GM19035 (cell line): ENCODE data around the gene U2SURP.
A peak's percentile ranks its signal among the peaks of the same experiment; 100 is the strongest.
"Not testable (repeated sequence)": the region's sequence is repeated elsewhere in the genome, so short reads cannot be mapped to it uniquely, and the experiment has no call there.

Experiments
- ATAC-seq: cut with Tn5 transposase; IDR thresholded peaks from one replicate; pipeline ENCODE4 v1.9.1; 2021; ENCODE audit not compliant: unreplicated experiment

Gene U2SURP

DNA sequence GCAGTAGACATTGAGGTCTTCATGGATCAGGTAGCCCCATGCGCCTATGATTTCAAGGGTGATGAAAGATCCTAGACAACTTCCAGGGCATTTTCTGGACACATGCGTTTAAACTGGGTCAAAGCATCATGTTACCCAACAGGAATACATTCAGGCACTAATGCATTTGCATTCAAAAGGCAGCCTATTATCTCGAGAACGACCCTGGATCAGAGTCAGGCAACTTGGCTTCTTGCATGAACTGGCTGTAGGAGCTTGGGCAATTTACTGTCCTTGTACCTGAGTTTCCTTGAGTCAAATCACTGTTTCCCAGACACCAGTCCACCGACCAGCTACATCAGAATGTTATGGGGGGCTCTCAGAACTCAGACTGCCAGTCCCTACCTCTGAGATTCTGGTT is 66.7 kb downstream of the U2SURP start:
- ATAC-seq, result no peak

DNA sequence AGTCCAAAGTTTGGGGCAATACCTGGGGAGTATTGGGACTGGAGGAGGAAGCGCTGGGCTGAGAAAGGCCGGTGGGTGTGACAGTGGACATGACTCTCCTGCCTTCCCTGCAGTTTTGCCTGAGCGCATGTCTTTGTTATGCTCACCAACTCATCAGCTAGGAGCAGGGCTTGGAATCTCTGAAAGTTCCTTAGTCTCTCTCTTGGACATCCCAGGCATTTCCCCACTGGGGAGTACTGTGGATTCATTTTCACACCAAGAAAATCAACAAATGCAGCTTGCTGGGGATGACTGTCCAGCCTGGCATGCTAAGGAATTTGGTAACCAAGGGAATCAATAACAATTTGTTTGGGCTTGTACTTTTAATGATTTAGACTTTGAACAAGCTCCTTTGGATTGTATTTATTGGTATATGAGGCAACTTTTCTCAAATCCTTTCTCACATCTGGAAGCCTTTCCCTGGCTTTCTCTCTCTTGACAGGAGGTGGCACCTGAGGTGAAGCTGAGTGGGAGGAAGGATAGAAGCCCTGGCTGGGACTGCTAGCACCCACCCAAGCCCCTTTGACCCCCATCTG is 69.7 kb downstream of the U2SURP start:
- ATAC-seq, result no peak

DNA sequence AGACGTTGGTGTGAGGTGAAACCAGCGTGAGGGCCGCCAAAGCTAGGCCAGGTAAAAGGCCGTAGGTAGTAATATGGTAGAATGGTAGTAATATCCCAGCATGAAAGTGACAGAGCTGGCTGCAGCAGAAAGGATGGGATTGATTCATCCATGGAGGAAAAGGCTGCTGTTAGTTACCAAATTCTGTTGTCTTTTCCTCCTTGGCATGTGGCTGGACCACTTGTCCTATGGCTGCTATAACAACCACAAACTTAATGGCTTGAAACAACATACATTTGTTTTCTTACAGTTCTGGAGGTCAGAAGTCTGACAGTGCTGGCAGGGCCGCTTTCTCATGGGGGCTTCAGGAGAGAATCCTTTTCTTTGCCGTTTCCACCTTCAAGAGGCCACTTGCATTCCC is 70.4 kb downstream of the U2SURP start:
- ATAC-seq, result no peak

DNA sequence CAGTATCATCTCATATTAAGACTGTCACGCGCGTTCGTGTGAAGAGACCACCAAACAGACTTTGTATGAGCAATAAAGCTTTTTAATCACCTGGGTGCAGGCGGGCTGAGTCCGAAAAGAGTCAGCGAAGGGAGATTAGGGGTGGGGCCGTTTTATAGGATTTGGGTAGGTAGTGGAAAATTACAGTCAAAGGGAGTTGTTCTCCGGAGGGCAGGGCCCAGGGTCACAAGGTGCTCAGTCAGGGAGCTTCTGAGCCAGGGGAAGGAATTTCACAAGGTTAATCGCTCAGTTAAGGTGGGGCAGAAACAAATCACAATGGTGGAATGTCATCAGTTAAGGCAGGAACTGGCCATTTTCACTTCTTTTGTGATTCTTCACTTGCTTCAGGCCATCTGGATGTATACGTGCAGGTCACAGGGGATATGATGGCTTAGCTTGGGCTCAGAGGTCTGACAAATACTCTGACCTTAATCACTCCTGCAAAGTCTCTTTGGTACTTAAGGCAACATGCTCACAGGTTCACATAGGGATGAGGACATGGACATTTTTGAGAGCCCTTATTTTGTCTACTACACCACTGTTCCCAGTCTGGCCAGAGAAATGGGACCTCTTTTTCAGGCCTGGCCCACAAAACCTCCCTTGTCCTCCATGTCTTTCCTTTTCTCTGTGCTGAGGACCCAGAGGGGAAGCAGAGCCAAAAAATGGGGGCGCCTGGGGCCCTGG is 71.1 kb downstream of the U2SURP start:
- not testable (repeated sequence) for ATAC-seq

DNA sequence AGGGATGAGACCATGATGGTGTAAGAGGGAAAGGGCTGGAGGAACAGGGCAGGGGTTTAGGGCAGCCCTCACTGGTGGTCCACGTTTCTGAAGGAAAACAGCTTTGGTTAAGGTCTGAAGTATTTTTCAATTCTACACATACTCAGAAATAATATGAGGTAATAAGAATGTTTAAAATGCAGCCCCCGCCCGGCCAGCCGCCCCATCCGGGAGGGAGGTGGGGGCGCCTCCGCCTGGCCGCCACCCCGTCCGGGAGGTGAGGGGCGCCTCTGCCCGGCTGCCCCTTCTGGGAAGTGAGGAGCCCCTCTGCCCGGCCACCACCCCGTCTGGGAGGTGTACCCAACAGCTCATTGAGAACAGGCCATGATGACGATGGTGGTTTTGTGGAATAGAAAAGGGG is 72.2 kb downstream of the U2SURP start:
- not testable (repeated sequence) for ATAC-seq

DNA sequence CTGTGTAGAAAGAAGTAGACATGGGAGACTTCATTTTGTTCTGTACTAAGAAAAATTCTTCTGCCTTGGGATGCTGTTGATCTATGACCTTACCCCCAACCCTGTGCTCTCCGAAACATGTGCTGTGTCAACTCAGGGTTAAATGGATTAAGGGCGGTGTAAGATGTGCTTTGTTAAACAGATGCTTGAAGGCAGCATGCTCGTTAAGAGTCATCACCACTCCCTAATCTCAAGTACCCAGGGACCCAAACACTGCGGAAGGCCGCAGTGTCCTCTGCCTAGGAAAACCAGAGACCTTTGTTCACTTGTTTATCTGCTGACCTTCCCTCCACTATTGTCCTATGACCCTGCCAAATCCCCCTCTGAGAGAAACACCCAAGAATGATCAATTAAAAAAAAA is 72.6 kb downstream of the U2SURP start:
- not testable (repeated sequence) for ATAC-seq

DNA sequence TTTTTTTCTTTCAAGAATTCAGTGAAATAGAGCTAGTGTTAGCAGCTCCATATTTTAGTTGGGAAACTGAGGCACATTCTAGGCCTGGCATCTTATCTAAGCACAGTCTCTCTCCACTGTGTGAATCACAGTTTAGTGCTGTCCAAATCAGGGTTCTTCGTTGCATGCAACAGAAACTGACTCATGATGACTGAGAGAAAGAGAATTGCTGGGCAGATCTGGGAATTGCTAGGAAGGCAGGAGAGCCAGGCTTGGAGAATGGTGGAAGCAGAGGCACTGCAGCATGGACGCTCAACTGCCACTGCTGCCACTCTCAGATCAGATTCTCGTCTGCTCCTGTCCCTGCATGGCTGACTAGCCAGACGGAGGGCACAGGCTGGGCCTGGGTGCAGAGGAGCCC is 77.5 kb downstream of the U2SURP start:
- ATAC-seq, result no peak

DNA sequence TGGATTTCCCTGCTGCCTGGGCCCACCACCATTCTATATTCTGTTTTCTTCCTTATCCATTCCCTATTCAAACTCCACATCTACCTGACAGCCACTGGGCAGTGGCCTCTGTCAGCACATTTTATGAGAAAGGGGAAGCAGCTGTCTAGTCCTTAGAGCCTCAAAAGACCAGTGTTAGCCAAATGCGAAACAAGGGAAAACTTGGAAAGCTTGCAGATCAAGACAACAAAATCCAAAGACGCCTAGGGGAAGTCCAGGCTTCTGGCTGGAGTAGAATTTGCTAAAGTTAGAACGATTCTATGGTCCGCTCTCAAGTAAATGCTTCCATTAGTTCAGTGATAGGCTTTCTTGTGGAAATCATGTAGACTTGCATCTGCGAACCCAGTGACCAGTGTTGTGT is 78.8 kb downstream of the U2SURP start:
- ATAC-seq, result no peak

DNA sequence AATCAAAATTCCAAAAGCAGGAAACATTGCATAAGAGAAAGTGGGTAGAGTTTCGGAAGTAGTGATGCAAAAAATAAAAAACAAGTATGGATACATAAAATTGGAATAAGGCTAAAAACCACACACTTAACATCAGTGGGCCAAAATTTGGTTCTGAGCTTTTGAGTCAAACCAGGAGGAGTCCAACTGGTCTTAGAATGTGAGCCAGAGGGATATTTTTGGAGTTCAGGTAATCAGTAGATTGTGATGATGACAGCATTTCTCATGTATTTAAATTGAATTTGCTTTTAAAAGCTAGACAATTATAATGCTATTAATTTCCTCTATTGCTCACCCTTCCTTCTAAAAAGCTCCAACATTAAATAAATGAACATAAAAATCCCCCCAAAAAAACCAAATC is 80.0 kb downstream of the U2SURP start:
- no peak for ATAC-seq

DNA sequence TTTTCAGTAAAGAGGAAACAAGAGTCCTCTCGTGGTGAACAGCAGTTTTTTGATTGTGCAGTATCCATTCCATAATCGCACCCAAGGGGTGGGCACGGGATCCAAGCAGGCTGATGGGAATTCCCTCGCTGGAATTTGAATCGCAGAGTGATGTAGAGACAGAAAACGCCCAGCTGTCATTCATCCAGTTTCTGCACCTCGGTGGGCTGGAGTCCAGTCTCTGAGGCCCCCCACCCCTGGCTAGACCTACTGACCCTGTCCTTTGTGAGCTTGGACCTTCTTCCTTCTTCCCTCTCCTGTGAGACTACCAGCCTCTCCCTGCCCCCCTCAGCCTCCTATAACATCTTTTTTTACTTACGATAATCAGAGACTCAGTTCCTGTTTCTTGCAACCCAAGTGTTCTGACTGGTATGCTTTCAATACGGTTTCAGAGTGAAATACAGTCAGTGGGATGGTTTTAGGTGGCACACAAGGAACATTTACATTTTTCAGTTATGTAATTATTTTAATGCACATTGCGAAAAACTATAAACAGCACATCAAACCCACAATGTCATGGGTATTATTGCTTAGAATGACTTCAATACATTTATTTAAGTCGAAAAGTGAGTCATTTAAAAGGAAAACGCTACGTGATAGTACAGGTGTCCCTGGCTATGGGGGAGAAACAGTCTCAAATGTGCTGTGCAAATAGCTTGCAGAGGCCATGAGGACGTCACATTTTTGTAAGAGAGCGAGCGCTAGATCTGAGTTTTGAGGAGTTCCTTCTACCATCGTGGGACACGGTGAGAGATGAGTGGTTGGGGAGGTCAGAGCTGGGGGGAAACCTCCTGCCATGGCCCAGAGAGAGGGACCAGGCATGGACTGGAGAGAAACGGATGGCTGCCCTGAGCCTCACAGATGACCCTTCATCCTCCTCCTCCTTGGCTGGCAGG is 80.7 kb downstream of the U2SURP start:
- peak; percentile 80 for ATAC-seq

DNA sequence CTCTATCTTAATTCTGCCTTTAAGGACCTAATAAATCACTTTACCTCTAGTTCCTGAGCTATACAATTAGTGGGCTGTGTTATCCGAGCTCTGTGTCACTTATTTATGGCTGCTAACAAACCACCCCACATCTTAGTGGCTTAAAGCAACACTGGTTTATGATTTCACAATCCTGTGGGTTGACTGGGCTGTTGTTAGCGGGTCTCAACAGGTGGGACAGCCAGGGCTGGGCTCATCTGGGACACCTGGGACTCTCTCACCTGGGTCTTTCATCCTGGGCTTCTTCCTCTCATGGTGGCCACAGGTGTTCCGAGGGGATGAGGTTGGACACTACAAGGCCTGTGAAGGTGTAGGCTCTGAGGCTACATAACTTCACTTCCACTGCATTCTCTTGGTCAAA is 82.4 kb downstream of the U2SURP start:
- no peak for ATAC-seq

DNA sequence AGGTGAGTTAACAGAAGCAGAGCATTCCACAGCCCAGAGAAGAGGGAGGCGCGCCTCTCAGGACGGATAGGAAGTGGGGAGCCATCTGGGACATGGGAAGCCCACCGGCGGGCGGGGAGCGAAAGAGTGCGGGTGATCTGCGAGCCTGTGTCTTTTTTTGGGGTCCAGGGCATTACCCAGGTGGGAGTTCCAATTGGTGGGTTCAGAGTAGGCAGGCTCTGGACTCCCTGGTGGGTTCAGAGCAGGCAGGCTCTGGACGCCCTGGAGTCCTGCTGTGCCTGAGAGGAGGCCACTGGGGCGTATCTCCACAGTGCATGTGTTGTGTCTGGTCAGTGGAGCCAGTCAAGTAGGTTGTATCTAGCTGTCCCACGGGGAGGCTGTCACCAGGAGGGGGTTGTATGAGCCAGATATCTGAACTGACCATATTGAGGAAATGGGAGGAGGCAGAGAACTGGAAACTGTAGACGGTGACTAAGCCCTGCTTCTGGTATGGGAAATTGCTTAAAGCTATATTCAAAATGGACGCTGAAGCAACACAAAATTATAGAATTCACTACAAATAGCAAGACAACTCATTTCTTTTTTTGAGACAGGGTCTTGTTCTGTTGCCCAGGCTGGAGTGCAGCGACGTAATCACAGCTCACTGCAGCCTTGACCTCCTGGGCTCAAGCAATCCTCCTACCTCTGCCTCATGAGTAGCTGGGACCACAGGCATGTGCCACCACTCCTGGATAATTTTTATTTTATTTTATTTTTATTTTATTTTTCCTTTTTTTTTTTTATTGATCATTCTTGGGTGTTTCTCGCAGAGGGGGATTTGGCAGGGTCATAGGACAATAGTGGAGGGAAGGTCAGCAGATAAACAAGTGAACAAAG is 83.7 kb downstream of the U2SURP start:
- ATAC-seq, result peak; percentile 44

DNA sequence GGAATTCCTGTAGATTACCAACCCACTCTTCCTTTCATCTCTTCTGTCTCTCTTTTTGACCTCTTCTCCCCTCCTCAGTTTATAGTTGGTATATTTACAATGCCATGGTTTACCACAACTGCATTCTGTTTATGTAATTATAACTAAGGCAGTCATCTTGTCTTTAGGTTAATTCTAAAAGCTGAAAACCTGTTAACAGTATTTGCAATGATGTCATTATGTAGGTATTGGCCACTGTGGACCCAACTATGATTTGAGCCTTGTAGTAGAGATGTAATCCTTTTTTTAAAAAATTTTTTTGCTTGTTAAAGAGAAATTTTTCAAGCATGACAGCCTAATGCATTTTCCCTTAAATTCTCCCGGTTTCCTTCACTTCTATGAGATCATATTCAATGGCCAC is 87.5 kb downstream of the U2SURP start:
- ATAC-seq, result no peak

DNA sequence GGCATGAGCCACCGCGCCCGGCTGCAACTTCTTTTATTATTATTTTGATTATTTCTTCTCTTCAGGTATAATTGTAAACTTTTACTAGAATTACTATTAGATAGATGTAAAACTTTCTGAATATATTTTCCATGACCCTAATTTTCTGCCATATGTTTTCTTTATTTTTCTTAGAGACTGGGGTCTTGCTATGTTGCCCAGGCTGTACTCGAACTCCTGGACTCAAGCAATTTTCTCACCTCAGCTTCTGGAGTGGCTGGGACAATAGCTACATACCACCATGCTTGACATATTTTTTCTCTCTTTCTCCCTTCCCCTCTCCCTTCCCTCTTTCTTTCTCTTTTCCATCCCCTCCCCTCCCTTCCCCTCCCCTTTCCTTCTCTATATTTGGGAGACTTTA is 88.6 kb downstream of the U2SURP start:
- ATAC-seq, result no peak

DNA sequence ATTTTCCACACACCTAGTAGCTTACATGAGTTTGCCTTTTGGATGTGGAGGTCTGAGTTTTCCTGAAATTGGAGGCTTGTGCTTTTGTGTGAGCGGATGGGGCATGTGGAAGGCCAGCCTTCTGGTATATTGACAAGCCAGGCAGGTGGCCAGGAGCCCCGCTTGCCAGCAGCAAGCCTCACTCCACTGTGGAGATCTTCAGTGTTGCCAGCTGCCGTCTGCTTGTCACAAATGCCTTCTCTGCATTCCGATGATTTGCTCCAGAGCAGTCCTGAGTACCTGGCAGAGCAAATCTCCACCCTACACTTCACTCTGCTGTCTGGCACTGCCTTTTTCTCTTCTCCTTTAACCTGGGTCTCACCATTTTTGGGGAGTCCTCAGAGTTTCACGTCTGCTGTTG is 89.1 kb downstream of the U2SURP start:
- no peak for ATAC-seq

DNA sequence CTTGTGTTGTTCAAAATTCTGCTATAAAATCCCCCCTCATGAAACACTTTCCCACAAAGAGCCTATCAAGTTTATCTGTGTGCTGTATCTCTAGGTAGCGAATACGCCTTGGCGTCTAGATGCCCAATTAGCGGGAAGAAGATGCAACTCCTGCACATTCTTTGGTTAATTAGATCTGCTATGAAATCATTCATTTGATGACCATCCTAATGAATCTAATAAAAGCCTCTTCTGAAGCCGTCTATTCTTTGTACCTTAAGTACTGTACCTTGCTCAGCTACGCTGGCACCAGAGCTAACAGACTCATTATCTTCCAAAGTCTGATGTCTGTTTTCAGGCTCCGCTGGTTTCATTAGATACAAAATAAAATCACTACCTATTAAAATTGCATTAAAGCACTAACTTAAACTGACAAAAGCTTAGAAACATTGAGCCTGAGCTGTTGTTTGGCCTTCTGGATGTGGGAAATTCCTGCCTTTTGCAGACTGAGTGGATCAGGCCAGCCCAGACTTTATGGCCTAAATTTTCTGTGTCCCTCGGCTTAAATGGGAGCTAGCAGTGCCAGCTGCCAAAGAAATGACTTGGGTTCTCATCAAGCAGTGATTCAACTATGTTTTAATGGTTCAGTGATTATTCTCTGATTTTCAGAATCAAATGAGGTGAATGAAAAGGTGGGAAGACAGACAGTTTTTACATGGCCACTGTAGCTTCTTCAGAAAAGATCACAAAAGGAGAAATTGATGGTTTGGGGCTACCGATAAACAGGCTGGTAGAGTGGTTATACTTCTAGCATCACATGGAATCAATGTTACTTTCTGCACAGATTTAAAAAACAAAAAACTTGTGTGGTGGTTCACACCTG is 89.8 kb downstream of the U2SURP start:
- ATAC-seq, result no peak

DNA sequence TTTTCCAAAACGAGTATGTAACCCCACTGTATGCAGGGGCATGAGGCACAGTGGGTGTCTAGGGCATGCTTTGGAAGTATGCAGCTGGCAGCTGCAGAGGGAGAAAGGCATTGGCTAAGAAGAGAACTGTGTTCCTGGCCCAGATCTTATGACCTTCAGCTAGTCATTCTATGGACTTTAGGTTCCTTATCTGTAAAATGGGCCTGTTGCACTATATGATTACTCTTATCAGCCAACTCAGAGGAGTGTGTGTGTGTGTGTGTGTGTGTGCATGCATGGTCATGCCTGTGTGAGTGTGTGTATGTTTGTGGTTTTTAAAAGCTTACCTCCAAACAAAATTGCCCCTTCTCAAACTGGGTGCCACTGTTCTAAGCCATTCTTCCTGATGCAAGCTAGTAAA is 90.8 kb downstream of the U2SURP start:
- no peak for ATAC-seq

DNA sequence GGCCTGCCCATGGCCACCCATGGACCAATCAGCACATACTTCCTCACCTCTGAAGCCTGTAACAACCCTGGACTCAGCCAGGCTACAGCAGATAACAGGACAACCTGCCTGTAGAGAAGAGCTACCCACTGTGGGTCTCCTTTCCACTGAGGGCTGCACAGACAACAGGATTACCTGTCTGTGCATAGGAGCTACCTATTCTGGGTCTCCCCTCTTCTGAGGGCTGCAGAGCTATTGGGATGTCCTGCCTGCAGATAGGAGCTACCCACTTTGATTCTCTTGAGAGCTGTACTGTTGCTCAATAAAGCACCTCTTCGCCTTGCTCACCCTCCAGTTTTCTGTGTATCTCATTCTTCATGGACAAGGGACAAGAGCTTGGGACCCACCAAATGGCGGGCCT is 94.4 kb downstream of the U2SURP start:
- ATAC-seq, result no peak

DNA sequence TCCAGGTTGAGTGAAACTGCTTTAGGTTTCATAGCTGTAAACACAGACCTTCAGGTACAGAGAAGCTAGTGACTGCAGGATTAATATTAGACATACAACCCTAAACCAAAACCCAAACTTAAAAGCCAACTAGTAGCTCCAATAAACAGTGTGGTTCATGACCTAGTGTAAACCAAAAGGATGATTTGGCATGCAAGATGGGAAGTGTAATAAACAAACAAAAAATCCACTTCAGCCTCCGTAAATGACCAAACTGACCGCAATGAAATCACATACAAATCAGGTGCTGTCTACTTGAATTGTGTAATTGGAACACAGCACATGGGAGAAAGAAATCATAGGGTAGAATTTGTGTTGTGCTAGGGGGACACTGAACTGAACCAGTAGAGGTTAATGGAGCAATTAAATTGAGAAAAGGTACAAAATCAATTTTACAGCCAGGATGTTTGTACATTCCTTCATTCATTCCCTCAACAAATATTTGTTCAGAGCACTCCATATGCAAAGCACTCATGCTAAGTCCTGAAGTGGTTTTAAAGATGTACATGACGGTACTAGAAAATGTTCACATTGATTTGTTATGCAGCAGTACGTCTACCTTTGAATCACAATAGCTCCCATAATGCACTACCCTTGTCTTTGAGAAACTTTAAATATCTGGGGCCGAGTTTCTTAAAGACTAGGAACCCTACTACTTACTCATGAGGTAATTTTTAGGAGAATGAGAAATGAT is 96.8 kb downstream of the U2SURP start:
- no peak for ATAC-seq
